ENCODE measurements around the gene PISD.
"Not testable (repeated sequence)": the region's sequence is repeated elsewhere in the genome, so short reads cannot be mapped to it uniquely, and the experiment has no call there.

Gene PISD

DNA sequence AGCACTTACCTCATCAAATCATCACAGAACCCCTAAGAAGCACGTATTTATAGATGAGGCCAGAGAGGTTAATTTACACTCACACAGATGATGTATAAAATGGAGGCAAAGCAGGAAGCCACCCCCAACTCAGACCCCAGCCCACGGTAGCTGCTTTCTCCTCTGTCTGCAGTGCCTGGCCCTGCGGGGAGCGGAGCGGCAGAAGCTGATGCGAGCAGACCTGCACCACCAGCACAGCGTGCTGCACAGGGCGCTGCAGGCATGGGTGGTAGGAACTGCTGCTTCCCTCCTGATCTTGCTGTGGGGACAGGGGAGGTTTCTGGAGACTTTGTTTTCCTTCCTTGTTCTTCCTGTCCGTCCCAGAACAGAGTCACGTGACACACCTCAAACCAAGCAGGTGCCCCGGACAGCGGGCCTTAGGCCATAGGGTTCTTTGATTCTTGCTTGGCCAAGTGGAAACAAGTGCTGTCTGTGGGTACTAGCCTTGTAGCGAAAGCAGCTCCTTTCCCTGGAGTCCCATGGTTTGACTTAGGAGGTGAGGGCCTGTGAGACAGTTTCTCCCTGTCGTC, 57.8 kb downstream of the PISD start:
- no peaks in the 10 kb centered on the region for H3K9me3 Mint-ChIP-seq
- ATAC-seq (replicated peaks): no peak
- H3K4me3 Mint-ChIP-seq: no peak overlapping the region
- peaks cover 54% of the 10 kb centered on the region for H3K36me3 Mint-ChIP-seq (ENCODE audit: insufficient read depth)
- H3K4me1 Mint-ChIP-seq (ENCODE audit: low read depth in 2 of 2): peaks cover 0 to 5% of the 10 kb centered on the region in 2 donors
- no peaks in the 10 kb centered on the region for H3K27me3 Mint-ChIP-seq
- peak overlapping the region in 1 of 2 donors; percentile 22 for H3K27ac Mint-ChIP-seq
- DNase-seq: no peak

DNA sequence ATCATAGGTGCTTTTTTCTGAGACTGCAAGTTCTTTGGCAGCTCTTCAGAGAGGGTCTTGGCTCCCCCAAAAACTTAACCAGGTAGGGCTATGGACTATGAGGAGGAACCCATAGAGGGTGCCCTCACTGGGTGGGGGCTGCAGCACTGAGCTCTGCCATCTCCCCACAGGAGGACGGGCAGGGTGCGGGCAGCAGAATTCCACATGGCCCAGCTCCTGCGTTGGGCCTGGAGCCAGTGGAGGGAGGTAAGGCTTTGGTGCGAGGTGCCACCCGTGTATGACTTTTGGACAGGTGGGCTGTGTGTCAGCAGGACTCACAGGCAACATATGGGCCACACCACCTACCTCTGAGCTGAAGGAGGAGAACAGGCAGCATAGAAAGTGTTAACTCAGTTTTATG, 58.4 kb downstream of the PISD start:
- no peak overlapping the region for H3K27ac Mint-ChIP-seq
- DNase-seq (no peak), ATAC-seq (replicated peaks) (no peak)
- H3K4me1 Mint-ChIP-seq (ENCODE audit: low read depth in 2 of 2): peaks cover 0 to 5% of the 10 kb centered on the region in 2 donors
- H3K27me3 Mint-ChIP-seq: no peaks in the 10 kb centered on the region
- H3K4me3 Mint-ChIP-seq: no peak overlapping the region
- peaks cover 55% of the 10 kb centered on the region for H3K36me3 Mint-ChIP-seq (ENCODE audit: insufficient read depth)
- no peaks in the 10 kb centered on the region for H3K9me3 Mint-ChIP-seq

DNA sequence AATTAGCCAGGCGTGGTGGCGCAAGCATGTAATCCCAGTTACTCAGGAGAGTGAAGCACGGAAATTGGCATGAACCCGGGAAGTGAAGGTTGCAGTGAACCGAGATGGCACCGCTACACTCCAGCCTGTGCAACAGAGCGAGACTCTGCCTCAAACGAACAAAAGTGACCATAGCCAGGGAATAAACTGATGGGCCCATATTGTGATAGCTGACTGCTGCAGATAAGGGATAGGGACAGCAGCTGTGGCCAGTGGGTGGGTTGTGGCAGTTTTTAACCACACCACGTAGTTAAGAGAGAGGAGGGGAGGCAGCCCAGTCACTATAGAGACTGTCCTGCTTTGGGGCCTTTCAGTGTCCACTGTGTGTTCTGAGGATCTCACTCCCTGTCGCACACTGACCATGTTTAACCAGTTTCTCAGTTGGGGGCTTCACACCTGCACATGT, 58.9 kb downstream of the PISD start:
- no peak for DNase-seq
- Mint-ChIP-seq H3K4me3 (no peak overlapping the region), H3K36me3 (ENCODE audit: insufficient read depth) (peaks cover 56% of the 10 kb centered on the region), H3K9me3 (no peaks in the 10 kb centered on the region), H3K4me1 (ENCODE audit: low read depth in 2 of 2) (peaks cover 0 to 5% of the 10 kb centered on the region in 2 donors), H3K27me3 (no peaks in the 10 kb centered on the region), H3K27ac (no peak overlapping the region)
- ATAC-seq (replicated peaks): no peak

DNA sequence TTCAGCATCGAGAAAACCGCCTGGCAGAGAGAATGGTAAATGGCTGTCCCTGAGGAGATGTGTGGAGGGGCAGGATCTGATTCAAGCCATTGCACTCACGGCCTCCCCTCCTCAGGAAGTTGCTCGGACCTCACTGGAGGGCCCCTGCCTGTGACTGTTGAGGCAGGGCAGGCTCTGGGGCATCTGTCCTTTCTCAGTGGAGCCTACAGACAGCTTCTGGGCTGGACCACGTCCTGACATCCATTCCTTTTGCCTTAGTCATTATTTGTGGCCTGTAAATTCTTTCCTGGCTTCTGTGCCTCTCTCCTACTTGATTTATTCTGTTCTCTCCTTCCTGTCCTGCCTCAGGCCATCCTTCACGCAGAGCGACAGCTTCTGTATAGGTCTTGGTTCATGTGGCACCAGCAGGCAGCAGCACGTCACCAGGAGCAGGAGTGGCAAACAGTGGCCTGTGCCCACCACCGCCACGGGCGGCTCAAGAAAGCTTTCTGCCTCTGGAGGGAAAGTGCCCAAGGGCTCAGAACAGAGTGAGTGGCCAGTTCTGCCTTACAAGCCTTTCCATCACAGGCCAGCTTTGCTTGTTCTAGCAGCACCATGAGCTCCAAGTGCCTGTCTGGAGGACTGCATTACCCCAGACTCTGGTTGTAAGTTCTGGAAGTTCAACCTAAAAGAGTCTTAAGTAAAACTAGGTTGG, 59.6 kb downstream of the PISD start:
- ATAC-seq (replicated peaks): no peak
- no peak overlapping the region for H3K4me3 Mint-ChIP-seq
- H3K36me3 Mint-ChIP-seq (ENCODE audit: insufficient read depth): peaks cover 49% of the 10 kb centered on the region
- DNase-seq: no peak
- peaks cover 0 to 5% of the 10 kb centered on the region in 2 donors for H3K4me1 Mint-ChIP-seq (ENCODE audit: low read depth in 2 of 2)
- no peak overlapping the region for H3K27ac Mint-ChIP-seq
- H3K27me3 Mint-ChIP-seq: no peaks in the 10 kb centered on the region
- no peaks in the 10 kb centered on the region for H3K9me3 Mint-ChIP-seq

DNA sequence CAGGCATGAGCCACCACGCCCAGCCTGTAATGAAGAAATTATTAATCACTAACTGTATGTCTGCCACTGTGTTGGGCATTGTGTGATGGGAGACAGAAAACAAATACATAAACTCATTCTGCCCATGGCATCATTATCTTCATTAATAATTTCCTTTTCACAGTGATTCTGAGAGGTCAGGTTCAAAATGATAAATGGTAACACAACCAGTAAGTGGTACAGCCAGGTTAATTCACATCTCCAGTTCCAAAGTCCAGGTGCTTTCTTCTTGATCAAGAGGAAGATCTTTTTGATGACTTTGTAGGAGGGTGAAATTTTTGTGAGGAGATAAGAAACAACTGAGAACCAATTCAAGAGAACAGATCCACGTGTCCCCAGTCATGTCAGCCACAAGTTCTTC, 66.7 kb downstream of the PISD start:
- Mint-ChIP-seq H3K9me3 (no peaks in the 10 kb centered on the region), H3K4me1 (ENCODE audit: low read depth in 2 of 2) (peaks cover 0 to 1% of the 10 kb centered on the region in 2 donors), H3K36me3 (ENCODE audit: insufficient read depth) (peaks cover 11% of the 10 kb centered on the region), H3K27me3 (no peaks in the 10 kb centered on the region), H3K27ac (peak overlapping the region in 1 of 2 donors; percentile 69), H3K4me3 (no peak overlapping the region)
- DNase-seq (no peak), ATAC-seq (replicated peaks) (no peak)

DNA sequence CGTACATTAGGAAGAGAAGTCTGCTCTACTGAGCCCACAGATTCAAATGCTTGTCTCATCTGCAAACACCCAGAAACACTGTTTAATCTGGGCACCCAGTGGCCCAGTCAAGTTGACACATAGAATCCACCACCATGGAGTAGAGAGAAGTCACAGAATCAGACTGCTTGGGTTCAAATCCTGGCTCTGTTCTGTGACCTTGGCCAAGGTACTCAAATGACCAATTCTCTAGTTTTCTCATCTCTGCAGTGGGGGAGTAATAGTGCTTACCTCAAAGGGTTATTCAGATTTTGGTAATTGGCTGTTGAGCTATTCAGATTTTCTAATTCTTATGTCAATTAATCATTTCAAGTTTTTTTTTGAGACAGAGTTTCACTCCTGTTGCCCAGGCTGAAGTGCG, 71.9 kb downstream of the PISD start:
- H3K9me3 Mint-ChIP-seq; H3K27me3 Mint-ChIP-seq; ATAC-seq (replicated peaks); H3K27ac Mint-ChIP-seq; H3K4me3 Mint-ChIP-seq; DNase-seq; H3K4me1 Mint-ChIP-seq (ENCODE audit: low read depth in 2 of 2): not testable (repeated sequence)
- peaks cover 33% of the 10 kb centered on the region for H3K36me3 Mint-ChIP-seq (ENCODE audit: insufficient read depth)

DNA sequence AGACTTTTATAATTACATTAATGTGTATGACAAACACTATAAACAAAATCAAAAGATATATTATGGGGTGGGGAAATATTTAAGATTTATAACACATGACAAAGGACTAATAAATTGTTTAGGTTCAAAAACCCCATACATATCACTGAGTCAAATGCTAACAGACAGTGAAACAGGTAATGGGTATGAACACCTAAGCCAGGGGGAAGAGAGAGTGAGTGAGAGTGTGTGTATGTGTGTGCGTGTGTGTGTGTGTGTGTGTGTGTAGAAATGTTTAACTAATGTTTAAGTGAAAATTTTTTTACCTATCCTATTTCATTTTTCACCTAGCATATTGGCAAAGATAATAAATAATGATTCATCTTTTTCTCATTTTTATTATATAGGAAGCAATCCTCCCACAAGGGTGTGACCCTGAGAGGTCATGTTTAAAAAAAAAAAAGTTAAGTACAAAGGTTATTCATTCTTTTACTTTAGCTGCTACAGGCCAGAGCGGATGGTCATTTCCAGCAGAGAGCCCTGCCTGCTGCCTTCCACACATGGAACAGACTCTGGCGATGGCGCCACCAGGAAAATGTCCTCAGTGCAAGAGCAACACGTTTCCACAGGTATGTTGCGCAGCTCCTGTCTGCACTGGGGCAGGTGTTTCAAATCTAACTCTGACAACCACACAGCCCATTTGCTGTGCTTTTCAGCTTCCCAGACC, 72.9 kb downstream of the PISD start:
- ATAC-seq (replicated peaks): no peak
- peak overlapping the region in 1 of 2 donors; percentile 61 for H3K27ac Mint-ChIP-seq

DNA sequence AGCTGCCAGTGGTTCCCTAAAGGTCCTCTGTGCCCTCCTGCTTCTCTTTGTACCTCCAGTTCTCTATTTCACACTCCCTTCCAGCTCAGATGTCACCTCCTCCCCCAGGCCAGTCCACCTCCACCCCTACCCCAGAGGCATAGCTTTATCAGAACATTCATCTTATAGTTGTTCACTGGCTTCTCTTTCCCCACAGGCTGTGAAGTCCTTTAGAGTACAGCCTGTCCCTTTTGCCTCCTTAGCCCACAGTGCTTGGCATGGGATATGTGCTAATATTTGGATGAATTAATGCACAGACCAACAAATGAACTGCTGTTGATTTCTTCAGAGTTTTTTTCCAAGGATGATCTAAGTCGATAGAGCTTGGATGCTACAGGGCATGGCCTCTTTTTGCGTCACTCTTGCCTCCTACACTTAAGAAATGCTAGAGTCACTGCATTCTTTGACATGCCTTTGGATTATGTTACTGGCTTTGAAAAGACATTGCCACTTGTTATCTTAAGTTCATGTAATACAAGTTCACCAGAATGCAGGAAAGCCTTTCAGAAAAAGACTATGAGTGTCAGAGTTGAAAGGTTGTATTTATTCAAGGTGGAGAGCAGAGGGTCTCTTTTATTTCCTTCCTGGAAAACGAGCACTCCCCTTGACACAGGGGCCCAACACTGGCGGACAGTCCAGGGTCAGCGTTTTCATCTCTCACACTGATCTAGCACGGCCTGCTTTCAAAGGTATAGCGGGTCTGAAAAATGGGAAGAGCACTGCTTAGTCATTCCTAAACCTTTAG, 75.7 kb downstream of the PISD start:
- Mint-ChIP-seq H3K36me3 (ENCODE audit: insufficient read depth) (peaks cover 35% of the 10 kb centered on the region), H3K4me3 (no peak overlapping the region), H3K27ac (peak overlapping the region in 1 of 2 donors; percentile 81), H3K4me1 (ENCODE audit: low read depth in 2 of 2) (peaks cover 8 to 30% of the 10 kb centered on the region in 2 donors), H3K27me3 (no peaks in the 10 kb centered on the region), H3K9me3 (no peaks in the 10 kb centered on the region)
- no peak for DNase-seq
- no peak for ATAC-seq (replicated peaks)

More for the DNA sequence above, 72.9 kb downstream of the PISD start:
- no peak overlapping the region for H3K4me3 Mint-ChIP-seq
- peaks cover 3 to 19% of the 10 kb centered on the region in 2 donors for H3K4me1 Mint-ChIP-seq (ENCODE audit: low read depth in 2 of 2)
- H3K36me3 Mint-ChIP-seq (ENCODE audit: insufficient read depth): peaks cover 34% of the 10 kb centered on the region
- H3K9me3 Mint-ChIP-seq: no peaks in the 10 kb centered on the region
- no peak for DNase-seq
- H3K27me3 Mint-ChIP-seq: no peaks in the 10 kb centered on the region

DNA sequence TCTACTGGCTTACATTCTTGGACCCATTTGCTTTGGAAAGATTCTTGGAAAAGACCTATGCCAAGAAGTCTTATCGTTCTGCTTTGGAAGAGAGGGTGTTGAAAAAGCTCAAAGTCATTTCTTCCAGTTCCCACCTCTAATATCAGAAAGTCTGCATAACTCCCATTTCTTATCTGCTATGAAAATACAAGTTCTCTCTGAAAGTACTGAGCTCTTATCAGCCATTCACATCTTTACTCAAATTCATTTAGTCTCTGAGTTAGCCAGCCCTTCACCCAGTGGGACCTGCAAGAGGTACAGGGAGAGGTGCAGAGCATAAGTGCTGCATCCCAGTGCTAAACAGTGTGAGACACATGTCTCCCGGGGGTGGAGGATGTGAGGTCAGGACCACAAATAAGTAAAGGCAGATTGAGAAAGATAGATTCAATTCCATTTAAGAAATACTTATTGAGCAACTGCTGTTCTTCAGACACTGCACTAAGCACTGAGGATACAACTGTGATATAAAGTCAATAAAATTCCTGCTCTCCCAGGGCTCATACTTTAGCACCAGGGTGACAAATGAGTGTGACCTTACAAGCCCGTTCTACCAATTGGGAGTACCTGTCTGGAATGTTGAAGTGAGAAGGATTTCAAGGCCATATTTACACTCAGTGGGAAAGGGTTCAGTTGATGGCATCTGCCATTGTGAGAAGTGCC, 76.7 kb downstream of the PISD start:
- Mint-ChIP-seq H3K27ac (peak overlapping the region; percentile 23 to 81), H3K4me3 (peak overlapping the region in 1 of 2 donors; percentile 20)

DNA sequence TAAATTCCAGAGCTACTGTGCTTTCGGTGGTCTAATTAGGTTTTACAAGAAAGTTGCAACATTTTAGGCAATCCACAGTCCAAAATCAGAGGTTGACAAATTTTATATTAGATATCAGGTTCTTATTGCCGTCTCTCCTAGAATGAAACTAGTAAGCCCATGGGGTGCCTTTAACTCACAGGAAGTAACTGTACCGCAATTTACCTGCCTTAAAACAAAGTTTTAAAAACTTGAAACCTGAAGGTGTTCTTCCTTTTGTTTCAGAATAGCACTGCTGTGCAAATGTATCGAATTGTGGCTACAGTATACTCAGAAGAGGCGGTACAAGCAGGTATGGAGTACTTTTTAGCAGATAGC, 77.2 kb downstream of the PISD start:
- H3K9me3 Mint-ChIP-seq: no peaks in the 10 kb centered on the region
- peak overlapping the region; percentile 8 to 20 for H3K4me3 Mint-ChIP-seq
- H3K27me3 Mint-ChIP-seq: no peaks in the 10 kb centered on the region
- H3K36me3 Mint-ChIP-seq (ENCODE audit: insufficient read depth): peaks cover 47% of the 10 kb centered on the region
- DNase-seq (no peak), ATAC-seq (replicated peaks) (no peak)
- H3K27ac Mint-ChIP-seq: peak overlapping the region; percentile 81 to 82
- peaks cover 8 to 33% of the 10 kb centered on the region in 2 donors for H3K4me1 Mint-ChIP-seq (ENCODE audit: low read depth in 2 of 2)

More for the DNA sequence above, 76.7 kb downstream of the PISD start:
- no peaks in the 10 kb centered on the region for H3K9me3 Mint-ChIP-seq
- ATAC-seq (replicated peaks): no peak
- no peaks in the 10 kb centered on the region for H3K27me3 Mint-ChIP-seq
- peaks cover 44% of the 10 kb centered on the region for H3K36me3 Mint-ChIP-seq (ENCODE audit: insufficient read depth)
- DNase-seq: no peak
- H3K4me1 Mint-ChIP-seq (ENCODE audit: low read depth in 2 of 2): peaks cover 8 to 30% of the 10 kb centered on the region in 2 donors

DNA sequence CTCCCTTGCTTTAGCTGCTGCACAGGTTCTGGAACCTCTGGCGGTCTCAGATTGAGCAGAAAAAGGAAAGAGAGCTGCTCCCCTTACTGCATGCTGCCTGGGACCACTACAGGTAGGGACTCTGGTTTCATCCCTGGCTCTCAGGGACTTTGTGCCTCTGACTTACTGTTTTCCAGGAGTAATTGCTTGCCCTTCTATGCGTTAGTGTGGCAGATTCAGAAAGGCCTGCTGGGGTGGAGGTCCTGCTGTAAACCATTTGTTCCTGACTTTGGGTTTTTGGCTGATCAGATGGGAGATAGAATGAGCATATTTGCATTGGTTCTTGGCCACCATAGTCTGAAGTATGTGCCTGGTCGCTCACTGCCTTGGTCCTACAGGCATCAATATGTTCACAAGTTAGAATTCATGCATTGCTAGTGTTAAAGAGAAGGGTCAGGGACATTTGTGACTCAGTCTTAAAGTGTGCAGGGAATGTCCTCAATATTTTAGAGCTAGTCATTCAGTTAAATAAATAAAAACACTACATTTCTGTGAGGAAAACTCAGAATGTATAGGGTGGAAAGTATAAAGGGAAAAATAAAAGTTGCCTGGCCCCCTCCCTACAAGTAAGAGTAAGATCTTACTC, 78.0 kb downstream of the PISD start:
- DNase-seq: no peak
- Mint-ChIP-seq H3K4me3 (no peak overlapping the region), H3K4me1 (ENCODE audit: low read depth in 2 of 2) (peaks cover 8 to 33% of the 10 kb centered on the region in 2 donors), H3K36me3 (ENCODE audit: insufficient read depth) (peaks cover 41% of the 10 kb centered on the region), H3K9me3 (no peaks in the 10 kb centered on the region), H3K27me3 (no peaks in the 10 kb centered on the region), H3K27ac (peak overlapping the region; percentile 81 to 82)
- ATAC-seq (replicated peaks): no peak

DNA sequence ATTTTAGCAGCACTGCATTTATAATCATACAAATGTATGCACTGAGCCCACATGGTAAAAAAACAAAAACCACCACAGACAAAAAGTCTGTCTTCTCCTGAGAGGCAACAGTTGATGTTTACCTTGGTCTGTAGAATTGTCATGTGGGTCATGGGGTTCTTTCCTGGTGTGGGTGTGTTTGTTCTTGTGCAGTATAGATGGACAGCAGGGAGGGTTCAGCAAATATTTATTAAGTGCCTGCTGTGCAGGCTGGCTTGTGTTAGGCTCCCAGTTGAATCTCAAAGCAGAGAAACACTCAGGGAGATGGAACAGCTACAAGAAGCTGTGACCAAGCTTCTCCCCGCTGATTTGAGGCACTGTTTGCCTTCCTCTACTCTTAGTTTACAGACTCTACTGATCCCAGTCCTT, 82.2 kb downstream of the PISD start:
- H3K27ac Mint-ChIP-seq: peak overlapping the region; percentile 7 to 74
- no peak for DNase-seq
- peaks cover 8 to 21% of the 10 kb centered on the region in 2 donors for H3K4me1 Mint-ChIP-seq (ENCODE audit: low read depth in 2 of 2)
- no peaks in the 10 kb centered on the region for H3K9me3 Mint-ChIP-seq
- H3K27me3 Mint-ChIP-seq: no peaks in the 10 kb centered on the region
- H3K4me3 Mint-ChIP-seq: no peak overlapping the region
- peaks cover 57% of the 10 kb centered on the region for H3K36me3 Mint-ChIP-seq (ENCODE audit: insufficient read depth)
- ATAC-seq (replicated peaks): no peak
